PFSK-1 (cell line): Measurements from ENCODE around the gene RFTN1.

ENCODE experiments used
- FOXP2 ChIP-seq: optimal IDR thresholded peaks from 2 replicates; pipeline ENCODE3; 2011; ENCODE audit warnings: borderline replicate concordance, control low read depth, inconsistent platforms; ENCODE audit not compliant: insufficient read depth; ENCODE audit errors: extremely low read length, extremely low read depth
- POLR2AphosphoS5 ChIP-seq: IDR thresholded peaks from 2 replicates; pipeline ENCODE4 v1.6.1; 2012; ENCODE audit warnings: low read depth, mild to moderate bottlenecking, control low read depth, low read length, moderate library complexity
- SIN3A ChIP-seq: IDR thresholded peaks from 2 replicates; pipeline ENCODE4 v1.6.1; 2012; ENCODE audit warnings: mild to moderate bottlenecking, low read length, moderate library complexity, borderline replicate concordance; ENCODE audit not compliant: insufficient read depth
- TAF1 ChIP-seq: IDR thresholded peaks from 2 replicates; pipeline ENCODE4 v1.6.1; 2012; ENCODE audit warnings: low read length, control low read depth, borderline replicate concordance; ENCODE audit not compliant: insufficient read depth
- TF ChIP-seq, protein P1 (sequence below), 2 experiments: IDR thresholded peaks; 2 replicates each; pipeline versions ENCODE4 v1.6.1 to v1.8.0; 2011 to 2012; ENCODE audit warnings: low read depth in 2 of 2, low read length in 2 of 2, control low read depth in 1 of 2, inconsistent platforms in 1 of 2, mild to moderate bottlenecking in 1 of 2, moderate library complexity in 1 of 2; ENCODE audit not compliant: insufficient read depth in 1 of 2

RFTN1 gene

DNA sequence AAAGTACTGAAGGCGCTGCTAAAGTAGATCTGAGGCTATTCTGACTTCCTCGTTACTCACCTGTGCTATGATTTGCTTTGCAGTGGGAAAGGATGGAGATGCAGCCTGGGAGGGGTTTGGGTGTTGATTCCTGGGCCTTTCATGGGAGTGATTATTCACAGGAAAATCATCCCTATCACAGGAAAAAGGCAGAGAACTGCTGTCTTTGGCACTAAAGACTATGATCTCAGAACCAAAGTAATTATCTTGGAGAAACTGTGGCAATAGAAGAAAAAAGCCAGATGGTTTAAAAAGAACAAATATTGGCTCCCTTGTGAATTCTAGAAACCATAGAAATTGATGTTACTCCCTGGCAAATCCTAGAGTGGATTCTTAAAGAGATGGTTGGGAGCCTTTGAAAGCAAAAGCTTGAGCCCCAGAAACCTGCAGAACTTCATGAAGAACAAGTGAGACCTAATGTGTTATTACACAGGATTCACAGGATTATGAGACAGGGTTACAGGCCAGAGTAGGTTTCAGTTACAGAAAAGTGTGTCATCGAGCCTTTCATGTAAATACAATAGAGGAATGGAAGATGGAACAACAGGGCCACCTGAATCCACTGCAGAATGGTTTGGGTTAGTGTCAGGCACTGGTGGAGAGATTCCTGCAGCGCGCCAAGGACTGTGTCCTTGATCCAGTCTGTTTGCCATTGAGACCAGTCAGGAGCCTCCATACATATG is 162.7 kb downstream of the RFTN1 start:
- TF ChIP-seq FOXP2 (no peak), SIN3A (no peak), TAF1 (no peak), POLR2AphosphoS5 (no peak)
- TF ChIP-seq, protein P1, sequence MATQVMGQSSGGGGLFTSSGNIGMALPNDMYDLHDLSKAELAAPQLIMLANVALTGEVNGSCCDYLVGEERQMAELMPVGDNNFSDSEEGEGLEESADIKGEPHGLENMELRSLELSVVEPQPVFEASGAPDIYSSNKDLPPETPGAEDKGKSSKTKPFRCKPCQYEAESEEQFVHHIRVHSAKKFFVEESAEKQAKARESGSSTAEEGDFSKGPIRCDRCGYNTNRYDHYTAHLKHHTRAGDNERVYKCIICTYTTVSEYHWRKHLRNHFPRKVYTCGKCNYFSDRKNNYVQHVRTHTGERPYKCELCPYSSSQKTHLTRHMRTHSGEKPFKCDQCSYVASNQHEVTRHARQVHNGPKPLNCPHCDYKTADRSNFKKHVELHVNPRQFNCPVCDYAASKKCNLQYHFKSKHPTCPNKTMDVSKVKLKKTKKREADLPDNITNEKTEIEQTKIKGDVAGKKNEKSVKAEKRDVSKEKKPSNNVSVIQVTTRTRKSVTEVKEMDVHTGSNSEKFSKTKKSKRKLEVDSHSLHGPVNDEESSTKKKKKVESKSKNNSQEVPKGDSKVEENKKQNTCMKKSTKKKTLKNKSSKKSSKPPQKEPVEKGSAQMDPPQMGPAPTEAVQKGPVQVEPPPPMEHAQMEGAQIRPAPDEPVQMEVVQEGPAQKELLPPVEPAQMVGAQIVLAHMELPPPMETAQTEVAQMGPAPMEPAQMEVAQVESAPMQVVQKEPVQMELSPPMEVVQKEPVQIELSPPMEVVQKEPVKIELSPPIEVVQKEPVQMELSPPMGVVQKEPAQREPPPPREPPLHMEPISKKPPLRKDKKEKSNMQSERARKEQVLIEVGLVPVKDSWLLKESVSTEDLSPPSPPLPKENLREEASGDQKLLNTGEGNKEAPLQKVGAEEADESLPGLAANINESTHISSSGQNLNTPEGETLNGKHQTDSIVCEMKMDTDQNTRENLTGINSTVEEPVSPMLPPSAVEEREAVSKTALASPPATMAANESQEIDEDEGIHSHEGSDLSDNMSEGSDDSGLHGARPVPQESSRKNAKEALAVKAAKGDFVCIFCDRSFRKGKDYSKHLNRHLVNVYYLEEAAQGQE (IDR thresholded peaks at IDR 0.05; ENCODE audit: insufficient read depth in 1 of 2, low read depth in 2 of 2, low read length in 2 of 2) = no peak

DNA sequence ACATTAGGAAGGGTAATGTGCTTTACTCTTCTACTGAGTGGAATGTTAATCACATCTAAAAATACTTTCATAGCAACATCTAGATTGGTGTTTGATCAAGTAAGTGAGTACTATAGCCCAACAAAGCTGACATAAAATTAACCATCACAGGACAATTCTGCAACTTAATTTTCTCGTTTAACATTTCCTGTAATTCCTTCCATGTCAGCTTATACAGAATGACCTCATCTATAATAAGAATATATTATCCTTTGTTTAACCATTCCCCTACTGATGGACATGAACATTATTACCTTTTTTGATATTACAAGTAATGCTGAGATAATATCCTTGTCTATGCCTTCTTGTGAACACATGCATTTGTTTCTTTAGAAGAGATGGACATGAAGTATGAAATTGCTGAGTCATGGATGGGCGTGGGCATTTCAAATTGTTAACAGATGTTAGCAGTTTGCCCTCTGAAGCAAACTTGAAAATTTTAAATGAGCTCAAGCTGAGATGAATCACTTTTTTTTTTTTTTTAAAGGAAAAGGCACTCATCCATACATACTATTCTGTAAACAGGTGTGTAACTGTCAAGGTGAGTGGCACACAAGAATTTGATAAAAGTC is 163.4 kb downstream of the RFTN1 start:
- TF ChIP-seq, protein P1 (IDR thresholded peaks at IDR 0.05; ENCODE audit: insufficient read depth in 1 of 2, low read depth in 2 of 2, low read length in 2 of 2) = no peak
- no peak for TF ChIP-seq SIN3A
- TF ChIP-seq FOXP2 = no peak
- TF ChIP-seq TAF1 = no peak
- TF ChIP-seq POLR2AphosphoS5 = no peak

DNA sequence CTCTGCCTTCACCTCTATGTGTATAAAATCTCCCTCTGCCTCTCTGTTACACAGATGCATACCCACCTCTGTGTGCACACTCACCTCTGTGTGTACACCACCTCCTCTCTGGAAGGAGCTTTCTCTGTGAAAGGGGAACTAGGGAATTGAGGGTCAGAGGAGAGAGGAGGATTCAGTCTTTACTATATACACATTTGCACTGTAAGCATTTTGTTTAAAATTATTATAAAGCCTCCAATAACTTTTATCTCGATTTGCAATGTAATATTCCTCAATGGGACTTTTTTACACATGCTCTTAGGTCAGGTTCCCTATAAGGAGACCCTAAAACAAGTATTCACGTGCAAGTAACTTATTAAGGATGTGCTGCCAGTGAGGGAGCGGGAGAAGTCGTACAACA is 166.0 kb downstream of the RFTN1 start:
- TF ChIP-seq, protein P1 (IDR thresholded peaks at IDR 0.05; ENCODE audit: insufficient read depth in 1 of 2, low read depth in 2 of 2, low read length in 2 of 2) = no peak
- no peak for TF ChIP-seq POLR2AphosphoS5
- no peak for TF ChIP-seq SIN3A
- TF ChIP-seq TAF1 = no peak
- TF ChIP-seq FOXP2 = no peak

DNA sequence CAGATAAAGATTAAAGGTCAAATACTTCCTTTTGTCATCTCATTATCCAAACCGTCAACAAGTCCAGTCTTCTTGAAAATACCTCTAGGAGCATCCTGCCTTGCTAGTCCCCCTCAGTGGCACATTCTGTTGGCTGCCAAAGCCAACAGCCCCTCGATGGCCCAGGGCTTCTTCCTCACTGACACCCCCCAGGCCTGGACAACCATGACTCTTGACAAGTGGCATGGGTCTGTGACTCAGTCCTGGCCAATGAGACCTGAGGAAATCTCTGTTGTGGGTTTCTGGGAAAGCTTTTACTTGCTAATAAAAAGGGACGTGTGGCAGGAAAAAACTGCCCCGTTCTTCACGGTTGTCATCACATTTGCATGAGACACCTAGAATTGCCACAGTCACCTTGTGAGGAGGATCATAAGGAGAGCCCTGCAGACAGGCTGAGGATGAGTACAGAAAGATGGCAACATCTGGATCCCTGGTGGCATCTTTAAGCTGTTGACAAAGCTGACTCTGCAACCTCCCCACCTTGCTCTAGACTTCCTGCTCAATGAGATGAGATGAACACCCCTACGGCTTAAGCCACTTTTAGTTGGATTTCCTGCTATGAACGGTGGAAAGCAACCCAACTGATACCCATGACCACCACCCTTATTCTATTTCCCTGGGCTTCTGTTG is 167.0 kb downstream of the RFTN1 start:
- TF ChIP-seq POLR2AphosphoS5 = no peak
- no peak for TF ChIP-seq TAF1
- TF ChIP-seq FOXP2 = no peak
- TF ChIP-seq SIN3A = no peak

DNA sequence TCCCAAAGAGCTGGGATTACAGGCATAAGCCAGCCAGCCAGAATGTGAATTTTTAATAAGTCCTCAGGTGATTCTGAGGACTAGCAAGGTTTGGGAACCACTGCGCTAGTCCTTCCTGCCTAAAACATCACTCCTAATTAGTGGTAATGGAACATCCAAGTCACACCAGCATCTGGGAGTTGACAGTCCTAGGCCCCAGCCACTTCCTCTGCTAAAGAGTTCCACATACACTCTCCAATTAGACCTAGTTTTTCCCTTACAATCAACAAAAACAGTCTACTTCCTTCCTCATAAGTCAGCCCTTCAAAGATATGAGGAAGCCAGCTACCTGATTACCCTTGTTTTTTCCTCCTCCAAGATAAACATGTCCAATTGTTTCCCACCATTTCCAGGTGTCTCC is 170.4 kb downstream of the RFTN1 start:
- TF ChIP-seq FOXP2 (no peak), POLR2AphosphoS5 (no peak), TAF1 (no peak), SIN3A (no peak)
- TF ChIP-seq, protein P1 (IDR thresholded peaks at IDR 0.05; ENCODE audit: insufficient read depth in 1 of 2, low read depth in 2 of 2, low read length in 2 of 2) = no peak
